ENCODE results near the gene FLT4.

FLT4 gene

GRCh38 chr5:180628827-180629750 lies 20.3 kb downstream of the FLT4 start:
- H3K27me3 ChIP-seq (ENCODE audit: control insufficient read depth, insufficient read depth, low read length), result no peaks in the 10 kb centered on the region

GRCh38 chr5:180628211-180628610 lies 21.2 kb downstream of the FLT4 start:
- no peak overlapping the region for H3K27ac ChIP-seq
- H3K4me3 ChIP-seq (ENCODE audit: low read depth, low read length), result no peak overlapping the region
- no peaks in the 10 kb centered on the region for H3K9me3 ChIP-seq (ENCODE audit: control insufficient read depth, low read length)
- H3K4me2 ChIP-seq (ENCODE audit: low read length), result no peak overlapping the region
- H3K79me2 ChIP-seq, result no peaks in the 10 kb centered on the region
- H3K27me3 ChIP-seq (ENCODE audit: control insufficient read depth, insufficient read depth, low read length), result no peaks in the 10 kb centered on the region
- TF ChIP-seq CTCF (IDR thresholded peaks at IDR 0.05), result no peak
- H2AFZ ChIP-seq, result no peak overlapping the region
- no peaks in the 10 kb centered on the region for H3K36me3 ChIP-seq (ENCODE audit: control insufficient read depth, insufficient read depth, low read length)
- H3K4me1 ChIP-seq, result no peaks in the 10 kb centered on the region
- H3K9ac ChIP-seq, result no peak overlapping the region

More at GRCh38 chr5:180628827-180629750, 20.3 kb downstream of the FLT4 start:
- no peak overlapping the region for H3K9ac ChIP-seq
- H3K36me3 ChIP-seq (ENCODE audit: control insufficient read depth, insufficient read depth, low read length), result no peaks in the 10 kb centered on the region
- no peak for TF ChIP-seq CTCF (IDR thresholded peaks at IDR 0.05)
- H3K4me1 ChIP-seq, result no peaks in the 10 kb centered on the region
- no peak overlapping the region for H3K4me2 ChIP-seq (ENCODE audit: low read length)
- H3K4me3 ChIP-seq (ENCODE audit: low read depth, low read length), result no peak overlapping the region
- no peak overlapping the region for H3K27ac ChIP-seq
- H2AFZ ChIP-seq, result no peak overlapping the region
- H3K9me3 ChIP-seq (ENCODE audit: control insufficient read depth, low read length), result no peaks in the 10 kb centered on the region
- H3K79me2 ChIP-seq, result no peaks in the 10 kb centered on the region

- H3K36me3 ChIP-seq (ENCODE audit: control insufficient read depth, insufficient read depth, low read length), result no peaks in the 10 kb centered on the region
- H3K27me3 ChIP-seq (ENCODE audit: control insufficient read depth, insufficient read depth, low read length), result no peaks in the 10 kb centered on the region
- no peaks in the 10 kb centered on the region for H3K79me2 ChIP-seq
- H3K27ac ChIP-seq, result no peak overlapping the region
- no peak overlapping the region for H3K9ac ChIP-seq
- TF ChIP-seq CTCF (IDR thresholded peaks at IDR 0.05), result no peak
- no peaks in the 10 kb centered on the region for H3K9me3 ChIP-seq (ENCODE audit: control insufficient read depth, low read length)
- no peaks in the 10 kb centered on the region for H3K4me1 ChIP-seq
- H2AFZ ChIP-seq, result no peak overlapping the region
- H3K4me2 ChIP-seq (ENCODE audit: low read length), result no peak overlapping the region
- H3K4me3 ChIP-seq (ENCODE audit: low read depth, low read length), result no peak overlapping the region
Measured at GRCh38 chr5:180627386-180628120, 21.8 kb downstream of the FLT4 start.

GRCh38 chr5:180626661-180627385 lies 22.6 kb downstream of the FLT4 start:
- H3K9ac ChIP-seq, result no peak overlapping the region
- no peak overlapping the region for H3K4me3 ChIP-seq (ENCODE audit: low read depth, low read length)
- H3K27ac ChIP-seq, result no peak overlapping the region
- no peaks in the 10 kb centered on the region for H3K36me3 ChIP-seq (ENCODE audit: control insufficient read depth, insufficient read depth, low read length)
- no peak for TF ChIP-seq CTCF (IDR thresholded peaks at IDR 0.05)
- no peak overlapping the region for H2AFZ ChIP-seq
- no peaks in the 10 kb centered on the region for H3K4me1 ChIP-seq
- no peaks in the 10 kb centered on the region for H3K27me3 ChIP-seq (ENCODE audit: control insufficient read depth, insufficient read depth, low read length)
- no peak overlapping the region for H3K4me2 ChIP-seq (ENCODE audit: low read length)
- no peaks in the 10 kb centered on the region for H3K9me3 ChIP-seq (ENCODE audit: control insufficient read depth, low read length)
- H3K79me2 ChIP-seq, result no peaks in the 10 kb centered on the region

All from parathyroid adenoma (tissue), 2 donors.